ENCODE data around the gene TMC8. TPM values are rescaled to one million over a fixed set of nuclear protein-coding genes. Genes with fewer than 3 reads are reported as not detected.

TMC8 gene
- total and polyA plus RNA-seq, 2 of the 8 experiments (the other 6 are each of a cell fraction or from before 2014, with no cell fraction given) = 1.00 to 2.8 TPM

- Histone ChIP-seq H4K5ac (ENCODE audit: insufficient read length, low read depth, low read length) (no peak overlapping the region), H3K4me2 (ENCODE audit: insufficient read depth in 1 of 2, low read depth in 2 of 2, low read length in 2 of 2) (no peak overlapping the region), H3K4me1 (replicated peaks in 1 of 4; ENCODE audit: control insufficient read depth in 3 of 4, insufficient read depth in 4 of 4, low read length in 3 of 4) (peaks cover 5 to 17% (median 7%) of the 10 kb centered on the region in 4 experiments), H3K79me1 (ENCODE audit: low read depth, low read length) (no peaks in the 10 kb centered on the region), H3K4ac (replicated peaks; ENCODE audit: insufficient read length, low read depth, low read length) (no peak overlapping the region), H3K14ac (ENCODE audit: insufficient read length) (no peak overlapping the region), H3K27ac (ENCODE audit: low read depth, low read length) (no peak overlapping the region), H3K9ac (replicated peaks in 1 of 4; ENCODE audit: extremely low read depth in 1 of 4, low read depth in 3 of 4, low read length in 3 of 4) (no peak overlapping the region), H2BK20ac (ENCODE audit: low read length) (no peak overlapping the region), H3K4me3 (ENCODE audit: extremely low read depth in 1 of 4, insufficient read depth in 2 of 4, low read depth in 3 of 4, low read length in 4 of 4) (no peak overlapping the region), H2BK15ac (ENCODE audit: low read length) (no peak overlapping the region), H3K9me3 (ENCODE audit: insufficient read depth in 2 of 2, low read depth in 1 of 2, low read length in 1 of 2) (no peaks in the 10 kb centered on the region), H2BK5ac (ENCODE audit: low read depth, low read length) (no peak overlapping the region), H4K8ac (ENCODE audit: extremely low read depth, insufficient read depth, low read length) (peak overlapping the region; percentile 45; the same call in 1 of the 2 replicates), H3K79me2 (ENCODE audit: control insufficient read depth in 1 of 2, insufficient read depth in 2 of 2, low read length in 2 of 2) (no peaks in the 10 kb centered on the region), H3K36me3 (ENCODE audit: control insufficient read depth in 2 of 4, insufficient read depth in 4 of 4, low read length in 3 of 4) (peaks cover 16 to 67% (median 36%) of the 10 kb centered on the region in 4 experiments), H3K18ac (ENCODE audit: extremely low read depth, low read length) (no peak overlapping the region), H2AFZ (ENCODE audit: low read length) (no peak overlapping the region), H3K23me2 (ENCODE audit: low read depth, low read length) (no peaks in the 10 kb centered on the region), H3K56ac (replicated peaks; ENCODE audit: insufficient read length, low read depth, low read length) (no peak overlapping the region), H2BK120ac (replicated peaks; ENCODE audit: low read depth, low read length) (no peak overlapping the region), H4K91ac (replicated peaks; ENCODE audit: insufficient read length, low read length) (no peak overlapping the region), H4K20me1 (replicated peaks in 1 of 2; ENCODE audit: control insufficient read depth in 1 of 2, insufficient read depth in 2 of 2, low read length in 2 of 2) (peaks cover 8 to 17% of the 10 kb centered on the region in 2 experiments), H3K27me3 (replicated peaks in 1 of 4; ENCODE audit: control insufficient read depth in 3 of 4, extremely low read depth in 1 of 4, insufficient read depth in 3 of 4, low read length in 3 of 4) (no peaks in the 10 kb centered on the region), H3K23ac (ENCODE audit: insufficient read length) (no peak overlapping the region), H2AK5ac (ENCODE audit: low read depth, low read length) (no peak overlapping the region), H2BK12ac (ENCODE audit: low read depth, low read length) (no peak overlapping the region)
- CTCF ChIA-PET (ENCODE audit: partially characterized antibody) = interaction anchor here (0.5 to 10.0 kb wide), 29 partner anchors 9 to 236 kb away, joined by 3 to 87 read pairs (median 7); partner anchors contain the start of genes AFMID, TK1 and TMEM235
- DNase-seq (ENCODE audit: low read depth in 1 of 2, low spot score in 2 of 2) (peak in 1 of 2 experiments; percentile 92), FAIRE-seq (no peak)
- WGBS, 2 experiments (ENCODE audit: extremely low coverage in 1 of 2, insufficient coverage in 1 of 2, insufficient read length in 1 of 2, insufficient replicate concordance in 2 of 2, low coverage in 1 of 2, low lambda C conversion rate in 2 of 2, missing lambda C conversion rate in 1 of 2) = 42% methylated on average over 13 of the region's 14 CpGs; no CpG with 5 or more reads in 1 of the 2 experiments
- POLR2A ChIA-PET (ENCODE audit: partially characterized antibody) = interaction anchor here (0.6 to 10.2 kb wide), 8 partner anchors 8 to 75 kb away, joined by 3 to 131 read pairs (median 4); partner anchors contain the start of genes AFMID and TK1
- peak; percentile 80 for TF ChIP-seq YY1 (IDR thresholded peaks at IDR 0.05; ENCODE audit: low read depth, low read length)
- TF ChIP-seq EZH2 (IDR thresholded peaks at IDR 0.05; ENCODE audit: low read depth, low read length, severe bottlenecking) = no peak
- TF ChIP-seq SUZ12 (IDR thresholded peaks at IDR 0.05; ENCODE audit: low read length) = no peak
- no peak for TF ChIP-seq TEAD4 (IDR thresholded peaks at IDR 0.05; ENCODE audit: low read depth, low read length)
- no peak for TF ChIP-seq SIRT6 (IDR thresholded peaks at IDR 0.05; ENCODE audit: low read length)
- TF ChIP-seq BRCA1 (IDR thresholded peaks at IDR 0.05; ENCODE audit: low read depth, low read length) = no peak
- TF ChIP-seq NRF1 (IDR thresholded peaks at IDR 0.05; ENCODE audit: low read depth, low read length) = no peak
- no peak for TF ChIP-seq CTBP2 (IDR thresholded peaks at IDR 0.05; ENCODE audit: borderline replicate concordance, insufficient read depth, insufficient read length, low read length)
- TF ChIP-seq KDM5A (IDR thresholded peaks at IDR 0.05; ENCODE audit: low read length) = no peak
- TF ChIP-seq CREB1 (IDR thresholded peaks at IDR 0.05) = peak; percentile 70
- TF ChIP-seq ASH2L (IDR thresholded peaks at IDR 0.05; ENCODE audit: low read length) = no peak
- TF ChIP-seq FOSL1 (IDR thresholded peaks at IDR 0.05; ENCODE audit: insufficient read depth, low read depth, low read length) = no peak
- TF ChIP-seq, protein P1, sequence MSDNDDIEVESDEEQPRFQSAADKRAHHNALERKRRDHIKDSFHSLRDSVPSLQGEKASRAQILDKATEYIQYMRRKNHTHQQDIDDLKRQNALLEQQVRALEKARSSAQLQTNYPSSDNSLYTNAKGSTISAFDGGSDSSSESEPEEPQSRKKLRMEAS (IDR thresholded peaks at IDR 0.05) = peak; percentile 76
- peak; percentile 65; the same call in 1 of the 2 replicates for TF ChIP-seq POLR2AphosphoS5 (IDR thresholded peaks at IDR 0.05; ENCODE audit: low read depth, low read length)
- peak in 1 of 2 experiments; percentile 49; a peak in 1 of 3 replicates for TF ChIP-seq POLR2A (IDR thresholded peaks at IDR 0.05; ENCODE audit: control extremely low read depth in 1 of 2, low read depth in 2 of 2, low read length in 2 of 2)
Measured at GRCh38 chr17:78176548-78177025, 46.0 kb downstream of the TMC8 start.

Measured in H1 (cell line).